ENCODE data around the gene ADAMTSL4.

DNA sequence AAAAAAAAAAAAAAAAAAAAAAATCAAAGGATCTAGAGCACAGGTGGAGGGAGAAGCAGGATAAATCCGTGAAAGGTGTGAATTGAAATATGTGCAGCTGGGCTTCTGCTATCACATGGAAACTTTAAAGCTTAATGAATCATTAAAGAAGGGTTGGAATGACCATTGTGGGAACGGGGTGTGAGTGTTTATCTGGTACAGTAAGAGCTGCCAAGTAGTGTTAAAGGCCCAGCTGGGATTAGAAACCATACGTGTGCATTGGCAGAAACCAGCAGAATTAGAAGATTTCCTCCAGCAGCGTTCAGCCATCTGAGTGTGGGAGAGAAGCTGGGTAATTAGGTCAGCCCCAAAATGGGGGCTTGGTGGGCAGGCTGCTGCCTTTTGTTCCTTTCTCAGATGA lies 20.2 kb upstream of the ADAMTSL4 start:
- TF ChIP-seq EZH2 (optimal IDR thresholded peaks at IDR 0.05; ENCODE audit: low read depth, low read length) = no peak
- TF ChIP-seq, protein P1, sequence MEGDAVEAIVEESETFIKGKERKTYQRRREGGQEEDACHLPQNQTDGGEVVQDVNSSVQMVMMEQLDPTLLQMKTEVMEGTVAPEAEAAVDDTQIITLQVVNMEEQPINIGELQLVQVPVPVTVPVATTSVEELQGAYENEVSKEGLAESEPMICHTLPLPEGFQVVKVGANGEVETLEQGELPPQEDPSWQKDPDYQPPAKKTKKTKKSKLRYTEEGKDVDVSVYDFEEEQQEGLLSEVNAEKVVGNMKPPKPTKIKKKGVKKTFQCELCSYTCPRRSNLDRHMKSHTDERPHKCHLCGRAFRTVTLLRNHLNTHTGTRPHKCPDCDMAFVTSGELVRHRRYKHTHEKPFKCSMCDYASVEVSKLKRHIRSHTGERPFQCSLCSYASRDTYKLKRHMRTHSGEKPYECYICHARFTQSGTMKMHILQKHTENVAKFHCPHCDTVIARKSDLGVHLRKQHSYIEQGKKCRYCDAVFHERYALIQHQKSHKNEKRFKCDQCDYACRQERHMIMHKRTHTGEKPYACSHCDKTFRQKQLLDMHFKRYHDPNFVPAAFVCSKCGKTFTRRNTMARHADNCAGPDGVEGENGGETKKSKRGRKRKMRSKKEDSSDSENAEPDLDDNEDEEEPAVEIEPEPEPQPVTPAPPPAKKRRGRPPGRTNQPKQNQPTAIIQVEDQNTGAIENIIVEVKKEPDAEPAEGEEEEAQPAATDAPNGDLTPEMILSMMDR (IDR thresholded peaks at IDR 0.05; ENCODE audit: low read length) = no peak

Data from MM.1S (cell line).